ENCODE results near the gene TMEM212.
A peak's percentile ranks its signal among the peaks of the same experiment; 100 is the strongest.
"Not testable (repeated sequence)": the region's sequence is repeated elsewhere in the genome, so short reads cannot be mapped to it uniquely, and the experiment has no call there.

TMEM212 gene

DNA sequence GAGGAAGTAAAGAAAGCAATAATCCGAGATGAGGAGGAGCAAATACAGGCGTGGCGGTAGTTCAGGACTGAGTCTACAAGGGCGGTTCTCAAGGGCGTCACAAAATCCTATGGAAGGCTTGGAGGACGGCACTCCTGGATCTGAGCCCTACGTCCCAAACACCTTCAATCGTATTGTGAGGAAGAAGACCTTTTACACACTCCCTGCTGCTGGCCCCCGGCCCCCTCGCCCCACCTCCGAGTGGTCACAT lies 33.6 kb upstream of the TMEM212 start:
- no peak for DNase-seq
- peaks cover 40 to 48% of the 10 kb centered on the region in 2 donors for H3K27me3 Mint-ChIP-seq

DNA sequence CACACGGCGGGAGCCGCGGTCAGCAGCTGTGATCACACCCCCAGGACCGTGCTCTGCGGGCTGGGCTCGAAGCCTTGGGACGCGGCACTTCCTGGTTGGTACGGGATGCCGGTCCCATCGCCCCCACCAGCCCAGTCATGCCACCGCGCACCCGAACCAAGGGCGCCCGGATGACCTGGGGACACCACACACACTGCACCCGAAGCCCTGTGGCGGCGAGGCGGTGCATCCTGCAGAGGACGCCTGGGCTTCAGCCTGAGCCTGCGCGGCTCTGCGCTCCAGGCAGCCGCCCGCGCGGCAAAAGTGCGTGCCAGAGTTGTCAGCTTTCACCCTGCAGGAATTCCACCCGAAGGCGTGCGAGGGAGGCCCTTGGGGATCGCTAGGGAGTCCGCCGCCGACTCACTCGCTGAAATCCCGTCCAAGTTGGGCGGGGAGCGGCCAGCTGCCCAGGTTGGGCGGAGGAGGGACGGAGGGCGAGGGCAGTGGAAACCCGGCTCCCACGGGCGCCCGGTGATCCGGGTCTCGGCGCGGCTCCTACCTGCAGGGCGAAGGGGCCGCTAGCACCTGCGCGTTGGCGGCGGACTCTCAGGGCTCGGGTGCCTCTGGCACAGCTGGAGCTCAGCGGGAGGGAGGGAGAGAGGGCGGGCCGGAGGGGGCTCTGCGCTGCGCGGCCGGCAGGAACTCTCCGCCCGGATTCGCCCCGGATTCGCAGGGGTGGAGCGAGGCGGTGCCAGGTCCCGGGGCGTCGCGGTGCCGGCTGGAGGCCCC lies 33.1 kb upstream of the TMEM212 start, which contains the start of gene PLD1:
TSS of gene PLD1 (minus strand) at position 623 of the 768 bp plus-strand sequence. CDS start 72,432 bp downstream, outside the sequence.
- no peaks in the 10 kb centered on the region for H3K36me3 Mint-ChIP-seq
- H3K27ac Mint-ChIP-seq: peak within 1 kb of the TSS; percentile 65
- ATAC-seq (replicated peaks): peak; percentile 74 to 84
- peak; percentile 6 for DNase-seq
- peaks cover 40 to 48% of the 10 kb centered on the region in 2 donors for H3K27me3 Mint-ChIP-seq
- peak within 1 kb of the TSS; percentile 74 to 86 for H3K4me3 Mint-ChIP-seq
- peaks cover 0 to 2% of the 10 kb centered on the region in 2 donors for H3K9me3 Mint-ChIP-seq
- H3K4me1 Mint-ChIP-seq: peaks cover 19 to 20% of the 10 kb centered on the region in 2 donors

More for the DNA sequence above, 33.6 kb upstream of the TMEM212 start:
- Mint-ChIP-seq H3K9me3 (peaks cover 0 to 2% of the 10 kb centered on the region in 2 donors), H3K4me3 (peak overlapping the region; percentile 74 to 86), H3K36me3 (no peaks in the 10 kb centered on the region), H3K4me1 (peaks cover 19 to 20% of the 10 kb centered on the region in 2 donors), H3K27ac (peak overlapping the region; percentile 65)
- peak; percentile 26 to 30 for ATAC-seq (replicated peaks)

DNA sequence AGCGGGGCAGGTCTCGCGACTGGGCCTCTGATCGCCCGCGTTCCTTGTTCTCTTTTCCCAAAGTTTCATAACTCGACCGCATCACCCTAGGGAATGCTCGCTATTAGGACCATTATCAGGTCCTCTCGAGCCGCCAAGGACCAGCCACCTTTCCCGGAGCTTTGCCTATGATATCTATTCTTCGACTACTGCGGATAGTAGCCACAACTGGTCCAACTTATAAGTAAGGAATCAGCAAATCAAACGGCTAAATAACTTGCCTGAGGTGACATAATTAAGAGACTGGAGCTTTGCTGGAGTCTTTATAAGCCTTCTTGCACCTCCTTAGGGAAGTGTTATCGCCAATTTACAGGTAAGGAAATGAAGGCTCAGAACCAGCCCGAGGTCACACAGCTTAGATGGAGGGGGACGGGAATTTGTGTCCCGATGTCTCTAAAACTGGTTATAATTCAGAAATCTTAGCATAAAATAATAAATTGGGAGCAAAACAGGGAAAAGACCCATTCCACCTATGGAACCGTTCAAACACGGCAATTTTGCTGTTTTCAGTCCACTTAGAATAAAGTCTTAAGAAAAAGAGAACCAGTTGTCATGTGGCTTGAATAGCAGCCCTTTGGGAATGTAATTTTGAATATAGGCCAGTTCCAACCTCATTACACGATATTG lies 32.4 kb upstream of the TMEM212 start:
- Mint-ChIP-seq H3K9me3 (peaks cover 0 to 2% of the 10 kb centered on the region in 2 donors), H3K27ac (no peak overlapping the region), H3K4me3 (peak overlapping the region; percentile 62 to 86), H3K27me3 (peaks cover 40 to 48% of the 10 kb centered on the region in 2 donors), H3K4me1 (peaks cover 19 to 20% of the 10 kb centered on the region in 2 donors), H3K36me3 (no peaks in the 10 kb centered on the region)
- DNase-seq (no peak), ATAC-seq (replicated peaks) (no peak)

DNA sequence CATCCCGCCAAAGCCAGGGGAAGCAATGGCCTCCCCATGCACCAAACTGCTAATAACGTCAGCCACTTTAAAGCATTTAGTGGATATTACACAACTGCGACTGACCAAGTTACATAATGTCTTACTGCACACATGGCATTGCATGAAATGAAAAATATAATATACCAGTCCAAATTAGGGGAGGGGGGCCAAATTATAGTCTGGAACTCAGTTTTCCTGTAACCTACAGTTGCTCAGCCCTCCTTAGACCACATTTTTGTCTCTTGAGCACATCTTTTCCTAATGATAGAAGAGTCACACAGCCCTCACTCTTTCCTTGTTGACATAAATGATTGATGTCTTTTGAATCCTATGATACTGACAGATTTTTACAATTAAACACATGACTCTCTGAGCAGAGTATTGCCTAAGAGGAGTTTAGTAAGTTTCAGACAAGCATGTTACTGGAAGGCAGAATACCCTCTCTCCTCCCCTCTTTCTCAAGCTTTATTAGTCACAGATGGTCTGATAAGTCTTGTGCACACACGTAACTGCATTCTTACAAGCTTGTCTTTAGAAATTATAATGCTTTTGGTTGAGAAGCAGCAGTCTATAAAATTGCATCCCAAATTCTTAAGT lies 31.7 kb upstream of the TMEM212 start:
- Mint-ChIP-seq H3K4me1 (peaks cover 19 to 20% of the 10 kb centered on the region in 2 donors), H3K36me3 (no peaks in the 10 kb centered on the region), H3K4me3 (no peak overlapping the region), H3K9me3 (peaks cover 0 to 2% of the 10 kb centered on the region in 2 donors), H3K27ac (no peak overlapping the region), H3K27me3 (peaks cover 40 to 48% of the 10 kb centered on the region in 2 donors)
- ATAC-seq (replicated peaks) (no peak), DNase-seq (no peak)

DNA sequence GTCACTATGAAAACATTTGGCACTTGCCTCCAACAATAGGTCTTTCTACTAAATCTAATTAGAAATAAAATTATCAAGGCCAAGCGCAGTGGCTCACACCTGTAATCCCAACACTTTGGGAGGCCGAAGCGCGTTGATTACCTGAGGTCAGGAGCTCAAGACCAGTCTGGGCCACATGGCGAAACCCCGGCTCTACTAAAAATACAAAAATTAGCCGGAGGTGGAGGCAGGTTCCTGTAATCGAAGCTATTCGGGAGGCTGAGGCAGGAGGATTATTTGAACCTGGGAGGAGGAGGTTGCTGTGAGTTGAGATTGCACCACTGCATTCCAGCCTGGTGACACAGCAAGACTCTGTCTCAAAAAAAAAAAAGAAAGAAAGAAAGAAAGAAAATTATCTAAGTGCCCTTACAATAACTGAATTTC lies 31.2 kb upstream of the TMEM212 start:
- Mint-ChIP-seq H3K27ac (no peak overlapping the region), H3K4me3 (no peak overlapping the region), H3K36me3 (no peaks in the 10 kb centered on the region), H3K4me1 (peaks cover 19 to 20% of the 10 kb centered on the region in 2 donors), H3K27me3 (peaks cover 40 to 47% of the 10 kb centered on the region in 2 donors), H3K9me3 (peaks cover 0 to 2% of the 10 kb centered on the region in 2 donors)
- ATAC-seq (replicated peaks) (no peak), DNase-seq (no peak)

DNA sequence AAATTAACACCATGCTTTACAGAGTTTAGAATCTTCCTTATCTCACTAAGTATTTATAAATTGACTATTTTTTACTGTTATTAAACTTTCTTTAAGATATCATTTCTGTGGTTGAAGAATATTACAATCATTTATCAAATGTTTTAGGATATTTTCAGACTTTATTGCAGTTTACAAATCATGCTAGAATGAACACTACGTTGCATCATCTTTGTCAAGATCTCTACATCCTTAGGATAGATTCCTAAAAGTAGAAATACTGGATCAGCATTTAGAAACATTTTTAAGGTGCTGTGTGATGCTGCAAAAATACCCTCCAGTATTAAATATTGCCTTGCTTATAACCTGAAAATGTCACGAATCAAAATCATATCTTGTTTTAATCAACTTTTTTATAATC lies 30.3 kb upstream of the TMEM212 start:
- Mint-ChIP-seq H3K27me3 (peaks cover 38% of the 10 kb centered on the region in 2 donors), H3K9me3 (peaks cover 0 to under 1% of the 10 kb centered on the region in 2 donors), H3K27ac (no peak overlapping the region), H3K4me3 (no peak overlapping the region), H3K4me1 (peaks cover 19 to 20% of the 10 kb centered on the region in 2 donors), H3K36me3 (no peaks in the 10 kb centered on the region)
- ATAC-seq (replicated peaks) (no peak), DNase-seq (no peak)

DNA sequence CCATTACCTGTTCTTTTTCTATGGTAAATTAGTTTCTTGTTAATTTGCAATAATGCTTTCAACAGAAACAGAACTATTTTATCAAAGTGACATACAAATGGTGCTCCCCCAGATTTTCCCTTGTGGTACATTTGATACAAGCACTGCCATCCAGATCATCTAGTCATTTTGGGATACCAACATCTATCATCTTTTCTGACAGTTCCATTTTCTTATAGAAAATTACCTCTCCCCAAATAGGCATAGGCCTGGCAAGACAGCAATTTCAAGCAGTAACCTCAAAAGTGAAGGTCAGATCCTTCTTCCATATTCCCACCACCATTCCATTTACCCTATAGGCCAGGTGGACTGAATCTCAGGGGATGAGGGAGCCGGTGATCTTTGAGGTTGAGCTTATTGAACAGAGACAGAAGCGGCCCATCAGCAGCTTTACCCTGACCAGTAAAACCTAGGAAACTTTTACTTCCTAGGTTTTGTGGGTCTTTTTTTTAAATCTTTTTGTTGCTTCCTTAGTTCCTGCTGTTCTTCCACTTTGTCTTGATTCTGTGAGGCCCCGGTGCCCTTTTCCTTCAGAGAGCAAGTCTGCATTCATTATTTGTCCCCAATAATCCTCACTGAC lies 29.8 kb upstream of the TMEM212 start:
- Mint-ChIP-seq H3K36me3 (no peaks in the 10 kb centered on the region), H3K4me1 (peaks cover 19 to 20% of the 10 kb centered on the region in 2 donors), H3K9me3 (no peaks in the 10 kb centered on the region), H3K4me3 (no peak overlapping the region), H3K27ac (peak overlapping the region; percentile 53), H3K27me3 (peaks cover 36% of the 10 kb centered on the region in 2 donors)
- no peak for ATAC-seq (replicated peaks)
- DNase-seq: no peak

DNA sequence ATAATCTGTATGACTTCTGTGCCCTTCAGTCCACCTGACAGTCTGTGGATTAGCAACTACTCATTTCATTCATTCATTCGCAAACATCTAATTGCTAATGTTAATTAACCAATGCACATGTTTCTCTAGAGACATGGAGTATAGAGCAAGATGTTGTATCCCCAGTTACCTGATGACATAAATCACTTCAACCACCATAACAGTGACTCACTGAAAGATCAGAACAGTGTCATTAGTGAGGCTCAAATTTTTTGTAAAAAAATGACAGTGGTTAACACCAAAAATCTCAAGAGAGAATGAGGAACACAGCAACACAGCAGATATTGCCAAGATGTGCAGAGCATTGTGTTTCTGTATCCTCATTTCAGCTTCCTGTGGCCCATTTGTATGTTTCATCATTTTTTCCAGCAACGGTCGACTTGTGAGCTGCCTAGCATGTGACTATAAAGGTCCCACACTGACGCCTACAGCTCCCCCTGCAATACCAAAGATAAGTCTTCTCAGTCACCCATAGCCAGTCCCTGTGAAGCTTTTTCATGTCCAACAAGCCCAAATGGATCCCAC lies 29.2 kb upstream of the TMEM212 start:
- DNase-seq: peak; percentile 18
- ATAC-seq (replicated peaks): peak; percentile 50 to 73

DNA sequence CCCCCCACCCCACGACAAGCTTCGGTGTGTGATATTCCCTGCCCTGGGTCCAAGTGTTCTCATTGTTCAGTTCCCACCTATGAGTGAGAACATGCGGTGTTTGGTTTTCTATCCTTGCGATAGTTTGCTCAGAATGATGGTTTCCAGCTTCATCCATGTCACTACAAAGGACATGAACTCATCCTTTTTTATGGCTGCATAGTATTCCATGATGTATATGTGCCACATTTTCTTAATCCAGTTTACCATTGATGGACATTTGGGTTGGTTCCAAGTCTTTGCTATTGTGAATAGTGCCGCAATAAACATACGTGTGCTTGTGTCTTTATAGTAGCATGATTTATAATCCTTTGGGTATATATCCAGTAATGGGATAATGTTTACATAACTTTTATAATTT lies 28.5 kb upstream of the TMEM212 start:
- H3K27ac Mint-ChIP-seq; H3K36me3 Mint-ChIP-seq; H3K9me3 Mint-ChIP-seq; H3K4me3 Mint-ChIP-seq; DNase-seq; ATAC-seq (replicated peaks): not testable (repeated sequence)
- H3K4me1 Mint-ChIP-seq: peaks cover 13% of the 10 kb centered on the region in 2 donors
- peaks cover 28 to 29% of the 10 kb centered on the region in 2 donors for H3K27me3 Mint-ChIP-seq

More for the DNA sequence above, 29.2 kb upstream of the TMEM212 start:
- H3K9me3 Mint-ChIP-seq: no peaks in the 10 kb centered on the region
- H3K4me3 Mint-ChIP-seq: no peak overlapping the region
- no peaks in the 10 kb centered on the region for H3K36me3 Mint-ChIP-seq
- H3K4me1 Mint-ChIP-seq: peaks cover 19 to 20% of the 10 kb centered on the region in 2 donors
- peak overlapping the region; percentile 53 for H3K27ac Mint-ChIP-seq
- H3K27me3 Mint-ChIP-seq: peaks cover 35 to 36% of the 10 kb centered on the region in 2 donors

DNA sequence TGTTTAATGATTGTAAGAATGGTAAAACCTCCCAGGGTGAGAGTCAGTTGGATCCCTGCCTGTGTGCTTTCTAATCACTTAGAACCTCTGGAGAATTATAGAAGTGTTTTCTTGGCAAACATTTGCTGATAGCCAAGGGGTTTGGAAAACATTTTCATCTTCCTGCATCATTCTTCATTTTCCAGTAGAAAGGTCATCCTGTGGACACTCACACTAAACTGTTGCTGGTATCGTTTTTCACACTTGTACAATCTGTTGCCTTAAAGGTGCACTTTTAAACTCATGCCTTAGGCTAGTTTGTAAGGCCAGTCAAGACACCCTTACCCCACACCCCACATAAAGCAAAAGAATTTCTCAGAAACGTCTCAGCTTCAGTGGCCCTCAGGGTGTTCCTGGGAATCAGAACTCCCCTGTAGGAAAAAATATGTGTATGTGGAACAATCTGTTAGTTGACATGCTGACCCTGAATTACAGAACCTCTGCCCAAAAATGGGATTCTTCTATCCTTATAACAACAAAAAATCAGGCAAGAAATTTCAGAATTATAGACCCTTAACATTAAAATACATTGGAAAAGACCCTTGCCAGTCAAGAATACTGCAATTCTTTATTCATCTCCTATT lies 27.1 kb upstream of the TMEM212 start:
- H3K9me3 Mint-ChIP-seq: no peaks in the 10 kb centered on the region

DNA sequence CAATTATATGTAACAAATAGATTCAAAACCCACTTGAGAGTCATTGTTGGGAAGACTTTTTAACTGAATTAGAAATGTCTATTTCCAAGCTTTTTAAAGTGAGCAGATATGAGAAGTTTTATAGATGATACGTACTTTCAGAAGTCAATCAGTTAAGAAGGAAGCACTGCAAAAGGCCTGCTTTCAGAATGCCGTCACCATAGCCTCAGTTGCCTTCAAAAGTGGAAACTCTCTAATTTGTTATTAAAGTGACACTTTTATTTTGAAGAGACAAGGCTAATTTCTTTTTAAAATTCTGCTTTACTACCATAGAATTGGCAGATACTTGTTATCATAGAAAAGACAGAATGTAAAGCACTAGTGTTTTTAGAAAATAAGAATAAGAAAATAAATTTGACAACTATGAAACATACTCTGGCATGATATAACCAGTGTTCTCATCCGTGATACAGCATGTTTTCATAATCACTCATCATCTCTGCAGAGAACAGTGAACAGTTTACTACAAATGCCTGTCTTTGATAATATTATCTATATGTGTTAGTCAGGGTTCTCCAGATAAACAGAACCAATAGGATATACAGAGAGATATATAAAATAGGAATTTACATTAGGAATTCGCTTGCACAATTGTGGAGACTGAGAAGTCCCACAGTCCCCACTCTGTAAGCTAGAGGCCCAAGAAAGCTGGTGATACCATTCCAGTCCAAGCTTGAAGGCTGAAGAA lies 25.9 kb upstream of the TMEM212 start:
- no peaks in the 10 kb centered on the region for H3K36me3 Mint-ChIP-seq
- H3K4me1 Mint-ChIP-seq: peaks cover 6 to 8% of the 10 kb centered on the region in 2 donors
- peaks cover 6 to 8% of the 10 kb centered on the region in 2 donors for H3K27me3 Mint-ChIP-seq
- DNase-seq (no peak), ATAC-seq (replicated peaks) (no peak)
- H3K9me3 Mint-ChIP-seq: no peaks in the 10 kb centered on the region
- no peak overlapping the region for H3K4me3 Mint-ChIP-seq
- no peak overlapping the region for H3K27ac Mint-ChIP-seq

More for the DNA sequence above, 27.1 kb upstream of the TMEM212 start:
- Mint-ChIP-seq H3K4me3 (no peak overlapping the region), H3K27me3 (peaks cover 16 to 18% of the 10 kb centered on the region in 2 donors), H3K4me1 (peaks cover 6 to 8% of the 10 kb centered on the region in 2 donors), H3K36me3 (no peaks in the 10 kb centered on the region), H3K27ac (no peak overlapping the region)
- DNase-seq (no peak), ATAC-seq (replicated peaks) (no peak)

DNA sequence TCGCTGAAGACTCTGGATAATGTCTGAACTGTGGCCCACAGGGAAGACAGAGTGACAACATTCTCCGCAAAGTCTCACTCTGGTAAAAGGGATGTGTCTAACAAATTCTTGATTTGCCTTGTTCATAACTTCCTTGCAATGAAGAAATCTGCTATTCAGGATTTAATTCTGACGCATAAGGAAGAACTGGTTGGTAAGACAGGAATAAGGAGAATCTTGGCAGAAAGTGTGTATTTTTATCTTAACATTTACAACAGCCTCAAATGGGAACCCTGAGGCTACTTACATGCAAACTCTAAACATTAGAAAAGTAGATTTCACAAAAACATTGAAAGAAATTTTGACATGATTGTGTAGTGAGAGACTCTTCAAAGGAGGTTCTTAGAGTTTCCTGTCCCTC lies 22.1 kb upstream of the TMEM212 start:
- Mint-ChIP-seq H3K36me3 (no peaks in the 10 kb centered on the region), H3K27me3 (peaks cover 0 to 4% of the 10 kb centered on the region in 2 donors), H3K27ac (no peak overlapping the region), H3K4me3 (no peak overlapping the region), H3K4me1 (no peaks in the 10 kb centered on the region), H3K9me3 (no peaks in the 10 kb centered on the region)
- no peak for ATAC-seq (replicated peaks)
- no peak for DNase-seq

DNA sequence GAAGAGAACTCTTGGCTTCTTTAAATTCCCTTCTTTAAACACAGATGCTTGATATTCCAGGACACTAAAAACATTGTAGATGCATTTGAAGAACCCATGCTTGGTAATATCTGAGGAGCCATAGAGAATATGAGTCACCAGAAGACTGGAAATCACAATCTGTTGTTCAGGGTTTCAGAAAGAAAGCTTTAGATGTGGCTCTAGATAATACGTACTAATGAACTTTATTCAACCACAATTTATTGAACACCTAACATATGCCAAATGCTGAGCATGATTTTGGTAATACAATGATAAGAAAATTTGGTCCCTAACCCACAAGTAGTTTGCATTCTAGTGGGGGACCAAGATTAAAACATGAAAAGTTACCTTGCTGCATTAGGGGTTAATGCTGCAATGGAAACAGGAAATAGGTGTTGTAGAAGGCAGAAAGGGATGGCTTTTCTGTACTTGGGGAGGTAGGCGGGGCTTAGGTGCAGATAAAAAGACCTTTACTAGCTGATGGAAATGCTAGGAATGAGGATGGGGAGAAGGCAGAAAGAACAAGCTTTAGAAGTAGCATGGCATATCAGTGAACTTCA lies 21.3 kb upstream of the TMEM212 start:
- DNase-seq: no peak
- H3K9me3 Mint-ChIP-seq: no peaks in the 10 kb centered on the region
- no peak overlapping the region for H3K4me3 Mint-ChIP-seq
- peaks cover 5 to 8% of the 10 kb centered on the region in 2 donors for H3K27me3 Mint-ChIP-seq
- ATAC-seq (replicated peaks): no peak
- H3K4me1 Mint-ChIP-seq: no peaks in the 10 kb centered on the region
- H3K27ac Mint-ChIP-seq: no peak overlapping the region
- H3K36me3 Mint-ChIP-seq: no peaks in the 10 kb centered on the region
